Mesodermal cell (in vitro differentiated cells): ENCODE data around the gene JOSD2.

Experiments used
- H3K27ac ChIP-seq: 2 replicates; pipeline ENCODE4 v1.7.0; 2013; ENCODE audit warnings: mild to moderate bottlenecking, low read depth, low read length, moderate library complexity; ENCODE audit not compliant: severe bottlenecking
- H3K36me3 ChIP-seq: 2 replicates; pipeline ENCODE4 v1.7.1; 2013; ENCODE audit warnings: mild to moderate bottlenecking, low read length, moderate library complexity; ENCODE audit not compliant: control insufficient read depth, insufficient read depth
- H3K4me1 ChIP-seq: one replicate; pipeline ENCODE4 v1.7.1; 2013; ENCODE audit warnings: mild to moderate bottlenecking, low read length; ENCODE audit not compliant: insufficient read depth, control insufficient read depth, poor library complexity, severe bottlenecking
- H3K4me3 ChIP-seq: 2 replicates; pipeline ENCODE4 v1.7.0; 2013; ENCODE audit warnings: low read length, control low read depth, mild to moderate bottlenecking; ENCODE audit not compliant: insufficient read depth, poor library complexity, severe bottlenecking; ENCODE audit errors: extremely low read depth
- H3K9me3 ChIP-seq: 2 replicates; pipeline ENCODE4 v1.7.1; 2013; ENCODE audit warnings: mild to moderate bottlenecking, low read length, moderate library complexity; ENCODE audit not compliant: control insufficient read depth
- WGBS, 2 experiments: methylation state at CpG; one replicate each; pipeline ENCODE4 v1.1.5; 2013; ENCODE audit warnings: missing lambda C conversion rate in 2 of 2; ENCODE audit not compliant: insufficient coverage in 2 of 2; 5-methylcytosine and 5-hydroxymethylcytosine counted together

Gene JOSD2

GRCh38 chr19:50459067-50459456 is 51.9 kb downstream of the JOSD2 start:
- no peak overlapping the region for H3K4me3 ChIP-seq
- H3K27ac ChIP-seq, result no peak overlapping the region
- H3K4me1 ChIP-seq, result no peaks in the 10 kb centered on the region
- H3K36me3 ChIP-seq, result no peaks in the 10 kb centered on the region
- H3K9me3 ChIP-seq, result no peaks in the 10 kb centered on the region
- 93 to 95% methylated on average over 20 to 32 of the region's 32 CpGs for WGBS, 2 experiments

DNA sequence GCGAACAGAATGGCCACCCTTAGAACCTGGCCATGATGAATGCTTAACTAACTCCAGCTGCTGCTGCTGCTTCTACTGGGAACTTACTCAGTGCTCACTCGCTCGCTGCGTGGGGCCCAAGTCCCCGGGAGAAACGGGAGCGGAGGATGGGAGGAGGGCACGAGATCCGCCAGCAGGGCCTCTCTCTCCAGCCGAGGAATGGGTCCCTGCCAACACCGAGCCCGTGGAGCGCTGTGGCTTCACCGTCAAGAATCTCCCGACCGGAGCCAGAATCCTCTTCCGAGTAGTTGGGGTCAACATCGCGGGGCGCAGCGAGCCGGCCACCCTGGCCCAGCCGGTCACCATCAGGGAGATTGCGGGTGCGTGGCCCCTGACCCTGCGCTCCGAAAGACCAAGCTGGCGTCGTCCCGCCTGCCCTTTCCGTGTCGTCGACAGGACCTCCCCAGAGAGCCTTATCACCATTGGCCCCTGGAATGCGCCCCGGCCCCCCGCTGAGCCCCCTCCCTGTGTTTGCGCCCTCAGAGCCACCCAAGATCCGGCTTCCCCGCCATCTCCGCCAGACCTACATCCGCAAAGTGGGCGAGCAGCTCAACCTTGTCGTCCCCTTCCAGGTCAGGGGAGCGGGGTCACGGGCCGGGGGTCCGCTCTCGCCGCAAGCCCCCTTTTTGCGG is 52.5 kb downstream of the JOSD2 start:
- Histone ChIP-seq H3K9me3 (no peaks in the 10 kb centered on the region), H3K27ac (no peak overlapping the region), H3K4me3 (no peak overlapping the region), H3K4me1 (no peaks in the 10 kb centered on the region), H3K36me3 (no peaks in the 10 kb centered on the region)
- 87 to 89% methylated on average over 40 to 48 of the region's 50 CpGs for WGBS, 2 experiments

DNA sequence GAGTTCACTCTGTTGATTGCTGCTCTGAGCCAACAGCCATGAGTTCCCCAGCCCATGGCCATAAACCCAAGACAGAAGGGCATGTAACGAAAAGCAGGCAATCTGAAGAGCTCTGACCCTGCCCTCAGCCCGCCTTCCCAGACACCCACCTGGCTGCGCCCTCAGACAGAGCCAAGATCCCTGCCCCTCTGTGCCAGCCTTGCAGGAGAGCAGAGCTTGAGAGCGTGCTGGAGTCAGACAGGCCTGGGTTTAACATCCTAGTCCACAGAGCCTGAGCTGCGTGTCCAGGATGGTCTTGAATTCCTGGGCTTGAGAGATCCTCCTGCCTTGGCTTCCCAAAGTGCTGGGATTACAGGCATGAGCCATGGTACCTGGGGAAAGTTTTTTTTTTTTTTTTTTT is 53.7 kb downstream of the JOSD2 start:
- Histone ChIP-seq H3K27ac (no peak overlapping the region), H3K9me3 (no peaks in the 10 kb centered on the region), H3K36me3 (no peaks in the 10 kb centered on the region), H3K4me1 (no peaks in the 10 kb centered on the region), H3K4me3 (no peak overlapping the region)
- 82 to 88% methylated on average over 5 of the region's 5 CpGs for WGBS, 2 experiments
